Measurements from ENCODE around the gene CELF4.

CELF4 gene

DNA sequence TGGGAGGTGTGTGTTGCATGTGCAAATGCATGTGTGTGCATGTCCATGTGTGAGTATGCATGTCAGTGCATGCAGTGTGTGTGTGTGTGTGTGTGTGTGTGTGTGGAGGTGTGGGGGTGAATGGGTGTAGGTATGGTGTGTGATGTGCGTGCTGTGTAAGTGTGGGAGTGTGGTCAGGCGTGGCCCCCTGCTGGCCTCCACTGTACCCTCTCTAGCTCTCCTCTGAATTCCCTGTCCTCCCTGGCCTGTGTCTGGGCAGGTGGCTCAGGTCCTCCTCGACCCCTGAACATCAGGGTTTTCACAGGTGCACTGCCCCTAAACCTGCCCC lies 230.2 kb downstream of the CELF4 start:
- no peak for DNase-seq

DNA sequence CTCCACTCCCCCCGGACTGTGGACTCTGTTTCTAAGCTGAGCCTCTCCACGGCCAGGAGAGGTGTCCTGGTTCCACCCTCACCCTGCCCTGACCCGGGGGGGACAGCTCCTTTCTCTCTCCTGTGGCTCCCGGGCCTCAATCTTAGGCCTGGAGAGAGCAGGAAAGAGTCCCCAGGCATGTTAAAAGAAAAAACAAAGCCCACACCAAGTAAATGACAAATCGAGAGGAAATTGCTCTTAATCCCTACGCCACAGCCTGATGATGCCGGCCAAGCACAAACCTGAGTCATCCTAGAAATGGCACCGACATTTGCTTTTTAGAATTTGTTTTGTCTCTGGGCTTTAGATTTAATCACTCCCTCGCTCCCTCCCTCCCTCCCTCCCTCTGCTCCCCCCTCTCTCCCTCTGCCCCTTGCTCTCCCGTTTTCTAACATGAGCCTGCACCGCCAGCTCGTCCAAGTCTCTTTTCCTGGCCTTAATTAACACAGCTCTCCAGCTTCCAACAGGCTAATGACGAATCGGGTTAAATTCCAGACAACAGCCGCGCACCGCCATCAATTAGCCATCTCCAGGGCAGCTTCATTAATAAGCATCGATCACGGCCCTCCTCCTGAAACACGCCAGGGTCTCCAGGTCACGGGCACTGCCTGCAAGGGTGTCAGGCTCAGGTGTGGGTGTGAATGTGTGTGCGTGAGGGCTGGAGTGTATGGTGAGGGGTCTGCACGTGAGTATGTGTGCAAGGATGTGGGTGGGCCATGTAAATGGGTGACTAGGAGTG lies 230.8 kb downstream of the CELF4 start:
- DNase-seq: no peak

DNA sequence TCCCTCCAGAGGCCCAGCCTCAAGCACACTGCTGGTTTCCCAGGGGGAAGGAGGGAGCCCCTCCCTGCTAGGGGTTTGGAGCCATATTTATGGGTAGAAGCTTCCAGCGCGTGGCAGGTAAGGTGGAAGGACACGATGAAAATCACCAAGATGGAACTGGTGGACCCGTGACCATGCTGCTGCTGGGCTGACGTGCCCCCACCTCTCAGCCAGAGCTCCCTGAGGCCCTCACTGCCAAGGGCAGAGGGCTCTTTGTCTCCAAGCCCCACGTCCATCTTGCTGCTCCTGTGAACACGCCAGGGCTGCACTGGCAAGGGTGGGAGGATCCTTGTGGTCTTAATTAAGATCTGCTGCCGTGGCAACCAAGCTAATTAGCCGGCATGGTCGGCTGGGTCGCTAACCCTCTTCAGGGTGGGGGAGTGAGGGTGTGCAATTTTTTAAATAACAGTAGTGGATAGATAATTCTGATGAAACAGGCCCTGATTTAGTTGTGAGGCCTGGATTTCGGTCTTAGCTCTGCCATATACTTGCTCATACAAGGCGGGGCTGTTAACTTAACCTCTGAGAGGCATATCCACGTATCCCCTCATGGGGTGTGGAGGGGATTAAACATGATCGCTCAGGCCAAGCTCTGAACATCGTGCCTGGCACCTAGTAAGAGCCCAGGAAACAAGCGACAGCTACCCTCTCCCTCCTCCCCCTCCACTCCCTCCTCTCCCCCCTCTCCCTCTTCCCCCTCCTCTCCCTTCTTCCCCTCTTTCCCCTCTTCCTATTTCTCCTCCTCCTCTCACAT lies 232.8 kb downstream of the CELF4 start:
- DNase-seq: no peak

DNA sequence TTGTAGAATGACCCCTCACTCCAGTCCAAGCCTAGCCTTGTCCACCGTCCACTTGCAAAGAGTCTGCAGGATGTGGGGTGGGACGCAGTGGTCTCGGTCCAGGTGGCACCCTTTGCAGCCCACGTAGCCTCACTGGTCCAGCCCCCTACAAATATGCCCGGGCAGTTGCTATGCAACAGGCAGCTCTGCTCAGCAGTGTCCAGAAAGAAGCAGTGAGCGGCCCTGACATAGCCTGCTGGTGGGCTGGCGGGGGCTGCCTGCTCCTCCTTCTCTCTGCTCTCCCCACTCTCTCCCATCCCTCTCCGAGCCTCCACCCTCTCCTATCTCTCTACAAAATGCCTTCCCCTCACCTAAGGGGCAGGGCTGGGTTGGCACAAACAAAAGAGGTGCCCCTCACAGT lies 233.4 kb downstream of the CELF4 start:
- DNase-seq: no peak

DNA sequence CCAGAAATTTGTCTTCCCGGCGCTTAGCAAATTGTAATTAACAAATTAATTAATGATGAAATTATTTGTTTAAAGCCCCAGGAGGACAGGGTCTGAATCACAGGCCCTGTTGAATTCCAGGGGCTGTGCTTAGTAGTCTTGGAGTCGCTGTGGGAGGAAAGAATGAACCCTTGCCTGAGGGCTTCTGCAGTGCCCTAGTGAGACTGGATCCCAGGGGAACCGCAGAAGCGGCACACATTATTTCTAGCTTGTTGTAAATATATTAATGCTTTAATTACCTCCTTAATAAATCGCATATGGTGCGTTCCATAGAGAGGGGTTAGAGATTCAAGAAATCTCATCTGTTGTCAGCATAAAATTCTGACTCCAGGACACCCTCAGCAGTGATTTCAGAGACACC lies 235.4 kb downstream of the CELF4 start:
- DNase-seq: no peak

DNA sequence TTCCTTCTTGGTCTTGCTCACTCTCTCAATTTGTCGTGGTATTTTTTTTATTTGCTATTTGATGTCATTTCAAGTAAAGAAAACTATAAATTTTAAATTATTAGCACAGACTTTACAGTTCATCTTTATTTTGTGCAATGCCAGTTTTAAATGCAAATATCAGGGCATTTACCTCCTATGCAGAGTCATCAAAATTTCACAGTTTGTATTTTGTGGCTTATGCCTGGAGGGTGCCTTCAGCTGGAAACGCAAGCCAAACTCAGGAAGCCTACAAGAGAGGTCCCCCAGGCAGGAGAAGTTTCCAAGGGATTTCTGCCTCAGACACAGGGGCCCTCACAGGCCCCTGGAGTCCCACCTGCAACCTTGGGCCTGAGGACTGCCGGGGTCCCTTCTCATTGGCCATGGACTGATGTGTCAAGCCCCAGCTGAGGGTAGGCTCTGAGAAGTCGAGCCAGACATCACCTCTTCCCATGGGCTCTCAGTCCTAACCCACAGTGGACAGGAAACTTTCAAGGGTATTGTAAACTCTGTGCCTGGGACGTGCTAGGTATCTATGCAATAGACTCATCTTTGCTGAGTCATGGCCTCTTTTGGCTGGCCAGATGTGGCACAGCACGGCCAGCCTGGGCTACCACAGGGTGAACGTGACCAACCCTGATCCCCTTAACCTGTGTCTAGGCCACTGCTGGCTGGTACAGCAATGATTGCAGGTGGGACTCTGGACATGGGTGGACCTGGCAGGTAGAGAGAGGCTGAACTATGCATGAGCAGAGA lies 236.5 kb downstream of the CELF4 start:
- no peak for DNase-seq

GRCh38 chr18:37327063-37327577 lies 238.5 kb downstream of the CELF4 start:
- DNase-seq: no peak

DNA sequence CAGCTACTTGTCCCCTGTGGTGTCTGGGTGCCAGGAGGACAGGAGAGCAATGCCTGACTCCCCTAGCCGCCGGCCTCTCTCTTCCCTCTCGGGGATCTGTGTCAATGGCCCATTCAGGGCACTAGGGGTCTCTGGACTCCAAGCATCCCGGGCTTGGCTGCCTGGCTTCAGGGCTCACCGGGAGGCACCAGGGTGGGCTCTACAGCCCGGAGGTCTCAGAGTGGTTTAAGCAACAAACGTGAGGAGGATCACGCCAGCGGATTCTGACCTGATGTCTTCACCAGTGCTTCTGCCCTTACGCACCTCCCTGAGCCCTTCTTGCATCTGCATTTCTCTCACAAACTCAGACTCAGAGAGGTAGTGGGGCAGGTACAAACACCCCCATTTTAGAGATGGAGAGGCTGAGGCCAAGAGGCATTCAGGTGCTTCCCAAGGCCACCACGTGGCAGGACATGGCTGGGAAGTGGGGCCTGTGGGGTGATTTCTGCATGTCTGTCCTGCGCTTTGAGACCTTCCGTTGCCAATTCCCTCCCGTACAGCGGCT lies 243.0 kb downstream of the CELF4 start:
- DNase-seq: peak; percentile 18

DNA sequence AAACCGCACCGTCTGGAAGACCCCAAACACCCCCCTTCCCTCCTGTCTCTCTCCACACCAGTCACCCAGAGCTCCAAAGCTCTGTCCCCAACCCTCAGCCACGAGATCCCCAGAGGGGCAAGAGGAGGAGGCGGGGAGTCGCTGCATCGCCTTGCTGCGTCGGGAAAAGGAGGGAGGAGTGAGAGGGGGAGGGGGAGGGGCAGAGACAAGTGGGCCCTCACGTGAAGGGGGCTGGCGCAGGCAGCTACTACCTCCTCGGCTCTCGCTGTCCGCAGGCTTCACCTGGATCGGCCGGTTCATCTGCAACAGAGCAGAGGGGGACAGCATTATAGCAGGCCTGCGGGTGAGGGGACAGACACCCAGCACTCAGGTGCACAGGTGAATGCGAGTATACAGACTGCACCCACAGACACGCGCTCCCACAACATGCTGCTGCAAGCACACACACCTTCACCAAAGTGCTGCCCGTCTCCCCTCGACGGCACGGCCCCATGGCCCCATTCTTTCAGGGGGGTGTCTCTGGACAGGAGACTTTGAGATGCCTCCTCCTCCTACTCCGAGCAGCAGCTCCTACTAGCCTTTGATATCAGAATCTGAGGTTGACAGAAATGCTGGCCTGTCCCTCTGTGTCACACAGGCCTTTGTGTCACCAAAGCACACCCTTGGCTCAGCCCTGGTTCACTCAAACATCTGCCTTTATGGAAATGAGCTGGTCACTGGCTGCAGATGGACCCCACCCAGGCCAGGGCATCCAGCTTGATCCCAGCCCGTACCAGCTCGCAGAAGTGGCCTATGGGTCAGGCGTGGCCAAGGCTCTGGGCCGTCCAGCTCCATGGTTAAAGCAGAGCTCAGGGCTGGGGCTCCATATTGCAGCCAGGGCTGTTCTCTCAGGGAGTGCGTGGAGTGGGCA lies 243.8 kb downstream of the CELF4 start:
- DNase-seq: no peak

- no peak for DNase-seq
Measured at GRCh38 chr18:37320317-37320716, 245.3 kb downstream of the CELF4 start.

DNA sequence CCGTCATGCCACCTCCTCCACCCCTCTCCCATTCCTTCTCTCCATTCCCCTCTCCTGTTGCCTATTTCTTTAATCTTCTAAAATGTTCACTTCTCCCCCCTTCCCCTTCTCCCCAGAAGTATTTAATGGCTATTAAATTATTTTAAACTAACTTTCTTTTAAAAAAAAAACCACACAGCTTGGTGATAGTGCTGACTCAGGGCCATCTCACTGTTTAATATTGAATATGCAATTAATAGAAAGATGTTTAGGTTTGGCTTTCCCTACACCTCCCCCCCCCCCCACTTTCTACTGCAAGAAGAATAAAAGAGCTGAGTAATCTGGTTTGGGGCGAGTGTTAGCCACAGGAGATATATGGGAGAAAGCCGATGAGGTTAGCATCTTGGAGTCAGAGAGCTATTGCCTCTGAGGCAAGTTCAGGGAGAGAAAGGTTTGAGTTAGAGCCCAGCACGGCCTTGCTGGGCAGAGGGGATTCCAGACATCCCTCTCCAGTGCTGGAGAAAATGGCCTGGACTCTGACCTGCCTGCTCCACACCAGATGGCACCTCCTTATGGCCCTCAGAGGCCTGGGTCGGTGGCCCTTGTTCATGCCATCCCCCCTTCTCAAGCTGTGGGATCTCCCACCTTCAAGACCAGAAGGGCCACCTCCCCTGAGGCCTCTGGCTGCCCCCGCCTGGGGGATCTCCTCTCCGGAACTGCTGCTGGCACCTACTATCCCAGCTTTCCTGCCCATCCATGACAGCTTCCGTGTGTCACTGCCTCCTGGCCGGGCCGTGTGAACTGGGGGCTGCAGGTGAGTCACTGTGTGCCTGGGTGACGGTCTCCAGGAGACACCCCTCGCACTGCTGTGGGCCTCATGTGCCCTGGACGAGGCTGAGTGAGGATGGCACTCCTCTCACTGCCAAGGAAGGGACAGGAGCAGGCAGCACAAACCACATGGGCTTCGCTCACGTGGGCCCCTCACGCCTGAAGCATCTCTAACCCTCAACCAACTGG lies 246.9 kb downstream of the CELF4 start:
- no peak for DNase-seq

GRCh38 chr18:37317486-37317885 lies 248.1 kb downstream of the CELF4 start:
- DNase-seq: no peak

GRCh38 chr18:37316468-37316867 lies 249.1 kb downstream of the CELF4 start:
- DNase-seq: no peak

DNA sequence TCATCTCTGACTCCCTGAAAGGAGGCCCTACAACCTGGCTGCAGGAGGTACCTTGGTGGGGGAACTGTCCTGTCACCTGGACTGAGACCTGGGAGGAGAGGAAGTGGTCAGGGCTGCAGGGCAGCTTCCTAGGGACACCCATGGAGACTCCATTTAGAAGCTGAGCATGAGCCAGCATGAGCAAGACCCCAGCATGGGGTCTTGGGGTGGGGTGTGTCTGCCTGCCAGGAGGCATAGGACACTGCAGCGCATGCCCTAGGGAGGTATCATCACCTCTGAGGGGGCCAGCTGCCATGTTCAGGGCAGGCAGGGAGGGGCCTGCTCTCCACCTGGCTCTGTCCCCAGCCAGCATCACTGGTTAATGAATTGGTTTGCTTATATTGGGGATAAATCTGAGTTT lies 249.7 kb downstream of the CELF4 start:
- no peak for DNase-seq

DNA sequence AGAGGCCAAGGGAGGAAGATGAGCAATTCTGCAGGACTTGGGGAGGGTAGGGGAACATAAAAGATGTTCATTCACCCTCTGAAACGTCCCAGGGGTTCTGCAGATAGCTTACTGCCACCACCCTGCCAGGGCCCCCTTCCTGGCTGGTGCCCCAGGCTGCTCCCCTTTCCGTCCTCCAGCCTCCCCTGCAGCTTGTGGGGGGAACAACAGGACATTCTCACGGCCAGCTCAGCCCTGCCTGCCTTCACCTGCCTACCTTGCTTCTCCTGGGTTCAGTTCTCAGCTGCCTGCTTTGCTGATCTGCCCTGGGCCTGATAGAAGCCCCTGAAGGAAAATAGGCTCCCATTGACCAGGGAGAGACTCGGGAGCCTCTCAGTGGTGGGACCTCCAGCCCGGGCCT lies 251.1 kb downstream of the CELF4 start:
- no peak for DNase-seq

GRCh38 chr18:37313624-37314023 lies 252.0 kb downstream of the CELF4 start:
- no peak for DNase-seq

GRCh38 chr18:37309861-37310260 lies 255.7 kb downstream of the CELF4 start:
- no peak for DNase-seq

DNA sequence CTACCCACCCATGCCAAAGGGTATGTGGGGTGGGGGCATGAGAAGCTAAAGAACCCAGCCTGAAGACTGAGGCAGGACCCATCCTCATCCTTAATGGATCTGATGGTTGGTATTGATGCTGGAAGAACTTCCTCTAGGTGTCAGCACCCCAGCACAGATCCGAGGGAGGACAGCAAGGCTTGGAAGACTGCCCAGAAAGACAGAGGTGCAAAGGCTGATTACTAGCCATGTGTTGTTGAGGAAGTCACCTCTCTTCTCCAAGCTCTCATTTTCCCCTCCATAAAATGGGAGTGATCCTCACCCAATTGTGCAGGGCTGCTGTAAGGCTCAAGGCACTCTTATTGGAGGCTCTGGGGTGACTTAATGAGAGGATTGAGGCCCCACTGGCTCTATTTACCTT lies 256.5 kb downstream of the CELF4 start:
- no peak for DNase-seq

GRCh38 chr18:37307181-37307580 lies 258.4 kb downstream of the CELF4 start:
- DNase-seq: no peak

DNA sequence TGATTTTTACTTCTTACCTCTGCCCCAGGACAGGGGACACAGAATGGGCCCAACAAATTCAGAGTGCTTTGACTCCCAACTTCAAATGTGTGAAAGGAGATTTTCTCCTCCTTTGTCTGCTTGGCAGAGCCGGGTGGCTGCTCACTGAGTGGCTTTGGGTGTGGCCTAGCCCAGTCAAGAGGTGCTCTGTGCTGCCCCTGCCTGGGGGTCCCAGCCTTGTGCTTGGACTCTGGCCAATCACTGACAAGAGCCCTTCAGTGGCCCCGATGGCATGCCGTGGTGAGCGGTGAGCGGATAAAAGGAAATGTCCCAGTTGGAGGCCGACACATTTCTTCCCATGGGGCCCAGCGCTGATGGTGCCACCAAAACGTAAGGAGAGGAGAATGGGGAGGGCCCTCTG lies 259.2 kb downstream of the CELF4 start:
- DNase-seq: no peak

DNA sequence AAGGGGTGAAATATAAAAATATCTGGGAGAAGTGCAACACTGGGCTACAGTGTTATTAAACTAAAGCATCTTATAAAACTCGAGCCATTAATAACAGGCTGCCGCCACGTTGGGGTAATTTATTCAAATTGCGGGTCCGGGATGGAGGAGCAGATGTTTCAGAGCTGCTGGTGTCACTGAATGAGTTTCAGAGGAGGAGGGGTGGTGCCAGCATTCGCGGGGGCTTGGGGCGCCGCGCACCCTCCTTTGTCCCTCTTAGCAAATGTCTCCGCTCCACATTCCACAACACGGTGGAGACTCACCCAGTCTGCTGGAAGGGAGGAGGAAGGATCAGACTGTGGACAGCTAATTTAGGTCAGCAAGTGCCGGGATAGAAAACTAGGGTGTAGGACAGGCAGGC lies 260.5 kb downstream of the CELF4 start:
- DNase-seq: no peak

Measured in kidney glomerular epithelial cell (primary cell).